SIG-M5 treated with dmso at 0.1 percent for 504 hours (cell line): ENCODE measurements around the gene QSOX2.
A peak's percentile ranks its signal among the peaks of the same experiment; 100 is the strongest.

Experiments used
- DNase-seq: peaks from one replicate; lab custom pipeline; 2025; ENCODE audit not compliant: unreplicated experiment; lab: John Stamatoyannopoulos, UW

Gene QSOX2

GRCh38 chr9:136223871-136224640 is 21.6 kb downstream of the QSOX2 start:
- no peak for DNase-seq

GRCh38 chr9:136222906-136223285 is 22.7 kb downstream of the QSOX2 start:
- DNase-seq: no peak

DNA sequence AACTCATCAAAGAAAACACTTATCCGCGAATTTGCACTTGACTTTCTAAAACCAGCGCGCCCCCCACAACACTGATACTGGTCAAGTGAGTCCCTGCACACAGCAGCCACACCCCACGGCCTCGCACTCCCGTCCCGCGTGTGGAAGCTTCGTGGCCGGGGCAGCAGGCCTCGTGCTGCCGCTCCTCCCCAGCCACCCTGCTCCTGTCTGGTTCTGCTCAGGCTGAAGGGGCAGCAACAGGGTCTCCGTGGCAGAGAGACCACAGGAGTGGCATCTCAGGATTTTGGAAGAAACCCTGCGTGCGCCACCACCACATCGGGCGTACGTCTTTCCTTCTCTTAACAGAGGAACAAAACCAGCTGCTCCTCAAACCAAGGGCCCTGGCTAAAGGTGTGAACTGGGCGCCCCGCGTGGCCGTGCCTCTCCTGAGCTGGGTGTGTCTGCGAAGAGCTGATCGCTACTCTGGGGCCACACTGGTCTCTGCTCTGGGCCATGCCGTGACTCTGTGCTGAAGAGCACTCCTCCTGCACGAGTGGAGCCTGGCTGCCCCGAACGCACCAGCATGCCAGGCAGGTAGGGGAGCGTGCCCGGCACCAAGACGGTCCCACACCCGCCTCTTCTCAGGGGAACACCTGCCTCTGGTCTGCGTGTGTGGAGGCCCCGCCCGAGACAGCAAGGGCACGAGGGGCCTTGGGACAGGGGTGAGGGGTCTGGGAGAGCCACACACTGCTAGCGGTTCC is 23.3 kb downstream of the QSOX2 start:
- no peak for DNase-seq

GRCh38 chr9:136220017-136220729 is 25.4 kb downstream of the QSOX2 start:
- DNase-seq: no peak

GRCh38 chr9:136219276-136219675 is 26.3 kb downstream of the QSOX2 start:
- DNase-seq: no peak

GRCh38 chr9:136218673-136219072 is 26.9 kb downstream of the QSOX2 start:
- no peak for DNase-seq

GRCh38 chr9:136218271-136218670 is 27.3 kb downstream of the QSOX2 start:
- no peak for DNase-seq

GRCh38 chr9:136216541-136217244 is 28.9 kb downstream of the QSOX2 start:
- DNase-seq: no peak

GRCh38 chr9:136213733-136214132 is 31.9 kb downstream of the QSOX2 start:
- no peak for DNase-seq

DNA sequence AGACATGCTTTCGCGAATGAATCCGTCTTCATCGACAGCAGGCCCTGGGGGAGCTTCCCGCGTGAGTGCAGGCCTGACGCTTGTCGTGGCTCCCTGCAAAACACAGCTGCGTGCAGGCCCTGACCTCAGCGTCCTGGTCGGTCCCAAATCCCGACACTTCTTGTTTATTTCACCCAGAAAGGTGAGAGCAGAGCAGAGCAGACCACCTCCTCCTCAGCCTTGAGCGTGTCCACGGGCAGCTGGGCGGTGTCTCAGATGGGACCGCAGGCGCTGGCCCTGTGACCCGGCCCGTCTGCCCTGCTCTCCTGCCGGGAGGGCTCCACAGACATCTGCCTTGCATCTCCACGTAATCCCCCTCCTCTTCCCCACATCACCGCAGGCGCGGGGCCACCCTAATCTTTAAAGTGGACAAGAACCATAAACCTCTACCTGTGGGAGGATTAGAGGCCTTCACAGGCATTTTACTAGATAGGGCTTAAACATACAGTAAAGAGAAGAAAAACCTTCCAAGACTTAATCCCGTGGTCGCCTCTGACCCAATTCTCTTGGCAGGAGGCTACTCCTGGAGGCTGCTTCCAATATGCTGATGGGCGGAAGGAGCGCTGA is 33.2 kb downstream of the QSOX2 start:
- no peak for DNase-seq

DNA sequence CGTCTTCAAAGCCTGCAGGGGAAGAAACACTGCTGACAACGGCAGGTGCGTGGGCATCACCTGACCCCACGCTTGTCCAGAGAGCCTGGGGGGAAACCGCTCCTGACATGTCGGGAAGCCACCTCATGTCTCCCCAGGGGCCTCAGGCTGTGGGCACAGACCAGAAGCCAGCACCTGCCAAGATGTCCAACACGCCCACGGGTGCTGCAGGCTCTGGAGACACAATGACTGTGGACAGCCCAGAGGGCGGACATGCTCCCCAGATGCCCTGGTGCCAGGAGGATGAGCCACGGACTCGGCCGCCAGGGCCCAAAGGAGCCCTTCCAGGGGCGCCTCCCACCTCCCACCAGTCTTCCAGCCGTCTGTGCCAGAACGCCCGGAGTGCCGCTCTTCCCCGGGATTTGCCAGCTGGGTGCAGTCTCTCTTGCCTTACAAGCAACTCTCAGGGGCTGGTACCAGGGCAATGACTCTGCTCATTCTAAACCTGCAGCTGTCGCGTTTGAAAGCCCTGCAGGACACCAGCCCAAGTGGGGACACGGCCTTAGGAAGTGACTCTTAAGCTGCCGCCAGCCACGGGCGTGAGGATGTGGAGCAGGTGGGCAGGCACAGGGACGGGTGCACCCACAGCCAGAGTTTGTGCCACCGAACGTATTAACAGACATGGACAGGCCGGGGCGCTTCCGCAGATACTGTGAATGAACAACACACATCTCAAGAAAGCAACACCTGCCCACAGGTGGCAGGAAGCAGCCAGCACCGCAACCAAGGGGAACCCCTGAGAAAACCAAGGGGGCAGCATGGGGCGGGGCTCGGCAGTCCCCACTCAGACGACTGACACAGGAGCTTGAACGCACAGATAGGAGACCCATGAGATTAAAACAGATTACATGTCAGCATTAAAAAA is 33.9 kb downstream of the QSOX2 start:
- no peak for DNase-seq

GRCh38 chr9:136211006-136211405 is 34.6 kb downstream of the QSOX2 start:
- no peak for DNase-seq

DNA sequence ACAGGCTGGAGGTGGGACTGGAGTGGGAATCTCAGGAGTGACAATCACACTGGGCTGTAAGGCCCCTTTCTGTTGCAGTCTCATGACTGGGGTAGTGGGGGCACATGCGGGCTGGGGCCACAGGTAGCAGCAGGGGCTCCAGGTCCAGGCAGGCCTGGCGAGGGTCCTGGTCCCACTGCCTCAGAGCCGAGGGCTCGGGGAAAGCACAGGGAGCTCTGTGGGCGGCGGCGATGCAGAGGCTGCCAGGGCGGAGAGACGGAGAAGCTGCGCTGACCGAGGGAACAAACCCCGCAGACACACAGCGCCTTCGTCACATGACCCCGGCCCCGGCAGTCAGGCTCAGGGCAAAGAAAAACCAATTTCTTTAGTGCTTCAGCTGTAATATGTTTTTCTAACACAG is 35.3 kb downstream of the QSOX2 start:
- no peak for DNase-seq

- no peak for DNase-seq
Observed at GRCh38 chr9:136209786-136210185, 35.8 kb downstream of the QSOX2 start.

DNA sequence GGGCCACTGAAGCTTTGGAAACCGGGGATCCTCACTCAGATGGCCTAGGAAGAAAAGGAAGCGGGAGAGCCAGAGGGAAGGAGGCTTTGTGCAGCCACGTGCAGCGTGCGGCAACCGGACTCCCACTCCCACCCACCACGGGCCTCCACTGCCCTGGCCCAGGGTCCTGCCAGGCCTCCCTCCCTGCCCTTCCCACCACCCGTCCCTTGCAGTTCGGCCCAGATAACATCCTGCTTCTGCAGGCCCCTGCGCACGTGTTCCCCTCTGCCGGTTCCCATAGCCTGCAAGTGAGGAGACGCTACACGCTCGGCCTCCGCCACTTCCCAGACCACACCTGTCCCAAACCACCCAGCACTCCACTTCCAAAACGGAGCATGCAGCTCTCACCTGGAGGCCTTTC is 36.4 kb downstream of the QSOX2 start:
- no peak for DNase-seq

- no peak for DNase-seq
Observed at GRCh38 chr9:136208675-136209074, 36.9 kb downstream of the QSOX2 start.

DNA sequence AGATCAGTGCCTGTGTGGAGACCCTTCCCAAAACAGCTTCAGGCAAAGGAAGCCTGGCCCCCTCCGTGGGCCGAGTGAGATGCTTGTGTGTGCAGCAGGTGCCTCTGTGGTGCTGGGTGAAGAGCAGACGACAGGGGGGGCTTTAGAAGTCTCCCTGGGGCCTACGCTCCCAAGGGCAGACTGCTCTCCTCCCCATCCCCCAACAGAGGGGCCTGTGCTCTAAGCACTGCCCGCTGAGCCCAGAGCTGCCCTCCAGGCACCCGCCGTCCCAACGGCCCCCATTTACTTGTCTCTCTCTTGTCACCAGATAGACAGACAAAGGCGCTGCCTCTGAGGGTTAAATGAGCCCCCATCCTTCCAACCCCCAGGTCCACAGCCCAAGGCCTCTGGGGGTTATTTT is 38.0 kb downstream of the QSOX2 start:
- no peak for DNase-seq

DNA sequence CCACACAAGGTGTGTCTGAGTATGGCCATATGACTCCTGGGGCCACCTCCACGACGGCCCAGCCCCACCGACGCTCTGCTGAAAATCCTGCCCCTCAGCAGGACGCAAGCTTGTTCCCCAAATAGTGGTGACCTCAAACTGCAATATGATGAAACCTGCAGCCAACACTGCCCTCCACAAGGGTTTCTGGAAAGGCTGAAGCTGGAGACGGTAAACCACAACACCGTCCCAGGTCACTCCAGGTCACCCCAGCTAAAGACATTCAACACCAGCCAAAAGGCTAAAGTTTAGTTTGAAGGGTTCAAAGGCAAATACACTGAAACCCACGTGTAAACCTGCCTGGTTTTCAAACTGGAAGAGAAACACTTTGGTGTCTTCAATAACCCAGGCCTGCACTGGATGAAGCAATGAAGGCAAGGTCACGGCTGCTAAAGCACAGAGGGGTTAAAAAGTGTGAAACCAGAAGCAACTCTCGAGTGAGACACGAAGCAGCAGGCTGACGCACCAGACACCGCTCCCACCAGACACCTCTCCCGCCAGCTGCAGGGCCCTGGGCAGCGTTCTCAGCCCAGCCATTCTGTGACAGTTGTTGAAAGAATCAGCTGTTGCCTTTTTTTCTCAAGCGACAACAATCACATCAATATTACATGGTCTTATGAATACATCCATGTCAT is 38.9 kb downstream of the QSOX2 start:
- DNase-seq: peak; percentile 49

- no peak for DNase-seq
Observed at GRCh38 chr9:136205707-136205992, 40.0 kb downstream of the QSOX2 start.
